BLaER1 (cell line): ENCODE measurements around the gene HAPLN3.

Experiments used
- H3K27ac ChIP-seq: shearing (Covaris generic); formaldehyde crosslinking; 2 replicates; pipeline ENCODE4 v1.8.1; 2022
- H3K27me3 ChIP-seq: shearing (Covaris generic); formaldehyde crosslinking; 2 replicates; pipeline ENCODE4 v1.8.1; 2022
- H3K36me3 ChIP-seq: shearing (Covaris generic); formaldehyde crosslinking; 2 replicates; pipeline ENCODE4 v1.8.1; 2022
- H3K4me1 ChIP-seq: shearing (Covaris generic); formaldehyde crosslinking; 2 replicates; pipeline ENCODE4 v1.8.1; 2022
- H3K4me2 ChIP-seq: shearing (Covaris generic); formaldehyde crosslinking; 2 replicates; pipeline ENCODE4 v1.8.1; 2022
- H3K4me3 ChIP-seq: shearing (Covaris generic); formaldehyde crosslinking; 2 replicates; pipeline ENCODE4 v1.8.1; 2022
- H3K9ac ChIP-seq: shearing (Covaris generic); formaldehyde crosslinking; 2 replicates; pipeline ENCODE4 v1.8.1; 2022
- H3K9me3 ChIP-seq: shearing (Covaris generic); formaldehyde crosslinking; 2 replicates; pipeline ENCODE4 v1.8.1; 2022
- H4K20me1 ChIP-seq: shearing (Covaris generic); formaldehyde crosslinking; 2 replicates; pipeline ENCODE4 v1.8.1; 2022
- Cebpa-rat ChIP-seq: shearing (Covaris generic); IDR thresholded peaks from 2 replicates; pipeline ENCODE4 v1.8.1; 2022

The HAPLN3 gene

GRCh38 chr15:88877906-88878305, 17.4 kb downstream of the HAPLN3 start:
- H3K4me2 ChIP-seq = 0 out of 2 replicates have a peak overlapping the region, but pooled peaks have one; percentile 30
- H3K36me3 ChIP-seq = no peaks in the 10 kb centered on the region
- no peaks in the 10 kb centered on the region for H3K9me3 ChIP-seq
- no peaks in the 10 kb centered on the region; the same call in 1 of the 2 replicates for H4K20me1 ChIP-seq
- no peaks in the 10 kb centered on the region for H3K27me3 ChIP-seq
- H3K4me1 ChIP-seq = peaks cover 28% of the 10 kb centered on the region
- H3K9ac ChIP-seq = no peak overlapping the region
- no peak overlapping the region for H3K27ac ChIP-seq
- TF ChIP-seq Cebpa-rat = no peak
- no peak overlapping the region for H3K4me3 ChIP-seq

GRCh38 chr15:88877415-88877814, 17.9 kb downstream of the HAPLN3 start:
- TF ChIP-seq Cebpa-rat = no peak
- Histone ChIP-seq H3K4me1 (peaks cover 28% of the 10 kb centered on the region), H3K9ac (no peak overlapping the region), H3K4me2 (peak overlapping the region; percentile 30; the same call in 1 of the 2 replicates), H3K9me3 (no peaks in the 10 kb centered on the region), H3K4me3 (no peak overlapping the region), H3K36me3 (no peaks in the 10 kb centered on the region), H3K27ac (no peak overlapping the region), H4K20me1 (no peaks in the 10 kb centered on the region; the same call in 1 of the 2 replicates), H3K27me3 (no peaks in the 10 kb centered on the region)

GRCh38 chr15:88876573-88876972, 18.8 kb downstream of the HAPLN3 start:
- no peaks in the 10 kb centered on the region for H3K9me3 ChIP-seq
- no peak overlapping the region for H3K9ac ChIP-seq
- H3K4me1 ChIP-seq = peaks cover 21% of the 10 kb centered on the region
- no peaks in the 10 kb centered on the region for H3K27me3 ChIP-seq
- H4K20me1 ChIP-seq = no peaks in the 10 kb centered on the region; the same call in 1 of the 2 replicates
- no peaks in the 10 kb centered on the region for H3K36me3 ChIP-seq
- no peak overlapping the region for H3K4me2 ChIP-seq
- no peak for TF ChIP-seq Cebpa-rat
- no peak overlapping the region for H3K4me3 ChIP-seq
- H3K27ac ChIP-seq = no peak overlapping the region

- no peak overlapping the region for H3K4me2 ChIP-seq
- TF ChIP-seq Cebpa-rat = no peak
- H3K4me1 ChIP-seq = peaks cover 17% of the 10 kb centered on the region
- H3K9ac ChIP-seq = no peak overlapping the region
- H3K4me3 ChIP-seq = no peak overlapping the region
- no peaks in the 10 kb centered on the region for H3K9me3 ChIP-seq
- H4K20me1 ChIP-seq = no peaks in the 10 kb centered on the region; the same call in 1 of the 2 replicates
- H3K36me3 ChIP-seq = no peaks in the 10 kb centered on the region
- H3K27me3 ChIP-seq = no peaks in the 10 kb centered on the region
- no peak overlapping the region for H3K27ac ChIP-seq
These were observed 20.7 kb downstream of the HAPLN3 start for GRCh38 chr15:88874684-88875083.

- Histone ChIP-seq H3K9ac (no peak overlapping the region), H4K20me1 (no peaks in the 10 kb centered on the region; the same call in 1 of the 2 replicates), H3K4me3 (no peak overlapping the region), H3K4me2 (no peak overlapping the region), H3K4me1 (peaks cover 14% of the 10 kb centered on the region), H3K9me3 (no peaks in the 10 kb centered on the region), H3K27ac (no peak overlapping the region), H3K27me3 (no peaks in the 10 kb centered on the region), H3K36me3 (no peaks in the 10 kb centered on the region)
- TF ChIP-seq Cebpa-rat = no peak
These were observed 21.1 kb downstream of the HAPLN3 start for GRCh38 chr15:88874275-88874674.

GRCh38 chr15:88873786-88874185, 21.6 kb downstream of the HAPLN3 start:
- H3K4me1 ChIP-seq = peaks cover 9% of the 10 kb centered on the region
- TF ChIP-seq Cebpa-rat = no peak
- no peak overlapping the region for H3K4me3 ChIP-seq

GRCh38 chr15:88872706-88873105, 22.6 kb downstream of the HAPLN3 start:
- no peak overlapping the region for H3K4me3 ChIP-seq
- no peaks in the 10 kb centered on the region for H3K27me3 ChIP-seq
- no peaks in the 10 kb centered on the region for H3K9me3 ChIP-seq
- H3K27ac ChIP-seq = no peak overlapping the region
- no peak overlapping the region for H3K9ac ChIP-seq
- H3K4me1 ChIP-seq = peaks cover 5% of the 10 kb centered on the region
- no peak overlapping the region for H3K4me2 ChIP-seq
- no peaks in the 10 kb centered on the region for H3K36me3 ChIP-seq
- H4K20me1 ChIP-seq = no peaks in the 10 kb centered on the region; the same call in 1 of the 2 replicates
- no peak for TF ChIP-seq Cebpa-rat

More at GRCh38 chr15:88873786-88874185, 21.6 kb downstream of the HAPLN3 start:
- Histone ChIP-seq H3K4me2 (no peak overlapping the region), H3K9ac (no peak overlapping the region), H3K36me3 (no peaks in the 10 kb centered on the region), H3K27me3 (no peaks in the 10 kb centered on the region), H3K27ac (no peak overlapping the region), H4K20me1 (no peaks in the 10 kb centered on the region; the same call in 1 of the 2 replicates), H3K9me3 (no peaks in the 10 kb centered on the region)

GRCh38 chr15:88872106-88872505, 23.2 kb downstream of the HAPLN3 start:
- Histone ChIP-seq H4K20me1 (no peaks in the 10 kb centered on the region), H3K27ac (no peak overlapping the region), H3K36me3 (no peaks in the 10 kb centered on the region), H3K9me3 (no peaks in the 10 kb centered on the region), H3K4me2 (no peak overlapping the region), H3K4me3 (no peak overlapping the region), H3K27me3 (no peaks in the 10 kb centered on the region), H3K9ac (no peak overlapping the region), H3K4me1 (no peaks in the 10 kb centered on the region)
- TF ChIP-seq Cebpa-rat = no peak

- Histone ChIP-seq H3K27ac (no peak overlapping the region), H3K9me3 (no peaks in the 10 kb centered on the region), H3K4me1 (peaks cover 4% of the 10 kb centered on the region; the same call in 1 of the 2 replicates), H3K4me2 (no peak overlapping the region), H4K20me1 (no peaks in the 10 kb centered on the region), H3K36me3 (no peaks in the 10 kb centered on the region), H3K9ac (no peak overlapping the region), H3K27me3 (no peaks in the 10 kb centered on the region), H3K4me3 (no peak overlapping the region)
- TF ChIP-seq Cebpa-rat = no peak
These were observed 24.0 kb downstream of the HAPLN3 start for GRCh38 chr15:88871313-88871712.

GRCh38 chr15:88866295-88866881, 29.0 kb downstream of the HAPLN3 start:
- Histone ChIP-seq H3K27me3 (no peaks in the 10 kb centered on the region; the same call in 1 of the 2 replicates), H3K27ac (no peak overlapping the region), H4K20me1 (no peaks in the 10 kb centered on the region), H3K4me1 (peaks cover 16% of the 10 kb centered on the region), H3K4me2 (no peak overlapping the region), H3K4me3 (no peak overlapping the region), H3K36me3 (no peaks in the 10 kb centered on the region), H3K9ac (no peak overlapping the region), H3K9me3 (no peaks in the 10 kb centered on the region)
- no peak for TF ChIP-seq Cebpa-rat
